HepG2 (cell line): Measurements from ENCODE around the gene HTRA1. TPM values are rescaled to one million over a fixed set of nuclear protein-coding genes. Genes with fewer than 3 reads are reported as not detected.

Experiments used
- DBP ChIP-seq: sonication (generic); formaldehyde crosslinking; IDR thresholded peaks from 2 replicates; pipeline ENCODE4 v1.4.0; 2020; ENCODE audit warnings: missing genetic modification reagents; ENCODE audit errors: not compliant biosample characterization
- GATAD1 ChIP-seq: IDR thresholded peaks from 2 replicates; pipeline ENCODE4 v1.6.1; 2016; ENCODE audit warnings: missing genetic modification reagents, missing compliant biosample characterization
- HDAC2 ChIP-seq: sonication (generic); formaldehyde crosslinking; IDR thresholded peaks from 2 replicates; pipeline ENCODE4 v1.4.0; 2020; ENCODE audit warnings: missing genetic modification reagents
- ISL2 ChIP-seq: sonication (generic); formaldehyde crosslinking; IDR thresholded peaks from 2 replicates; pipeline ENCODE4 v1.5.0; 2020; ENCODE audit warnings: missing genetic modification reagents
- KMT2A ChIP-seq: sonication (generic); formaldehyde crosslinking; IDR thresholded peaks from 2 replicates; pipeline ENCODE4 v1.4.0; 2020; ENCODE audit warnings: missing genetic modification reagents
- MAX ChIP-seq: IDR thresholded peaks from 2 replicates; pipeline ENCODE4 v1.6.1; 2012; ENCODE audit warnings: inconsistent platforms
- MTF2 ChIP-seq: sonication (generic); formaldehyde crosslinking; IDR thresholded peaks from 2 replicates; pipeline ENCODE4 v1.5.0; 2020; ENCODE audit warnings: missing genetic modification reagents, borderline replicate concordance
- SUZ12 ChIP-seq: fragments of 150-350 bp; IDR thresholded peaks from 2 replicates; pipeline ENCODE4 v1.6.1; 2014; ENCODE audit warnings: low read depth, low read length
- XRCC5 ChIP-seq: fragments of 200-400 bp; formaldehyde crosslinking; optimal IDR thresholded peaks from 2 replicates; pipeline ENCODE3; 2017; ENCODE audit warnings: mild to moderate bottlenecking, low read length
- ZBTB2 ChIP-seq: sonication (generic); formaldehyde crosslinking; IDR thresholded peaks from 2 replicates; pipeline ENCODE4 v1.8.0; 2022; ENCODE audit warnings: low read depth, missing genetic modification reagents
- ZBTB25 ChIP-seq: IDR thresholded peaks from 2 replicates; pipeline ENCODE4 v1.6.1; 2018; ENCODE audit warnings: missing genetic modification reagents
- ZFY ChIP-seq: sonication (generic); formaldehyde crosslinking; IDR thresholded peaks from 2 replicates; pipeline ENCODE4 v1.4.0; 2020; ENCODE audit warnings: missing genetic modification reagents
- ZNF230 ChIP-seq: sonication (generic); formaldehyde crosslinking; IDR thresholded peaks from 2 replicates; pipeline ENCODE4 v1.4.0; 2020; ENCODE audit warnings: mild to moderate bottlenecking, missing genetic modification reagents
- ZNF639 ChIP-seq: conservative IDR thresholded peaks from 2 replicates; pipeline ENCODE4 v1.6.1; 2018; ENCODE audit warnings: missing genetic modification reagents
- ZNF777 ChIP-seq: sonication (generic); formaldehyde crosslinking; IDR thresholded peaks from 2 replicates; pipeline ENCODE4 v1.4.0; 2020; ENCODE audit warnings: missing genetic modification reagents
- ZNF800 ChIP-seq: sonication (generic); formaldehyde crosslinking; IDR thresholded peaks from 2 replicates; pipeline ENCODE4 v1.4.0; 2020; ENCODE audit warnings: missing genetic modification reagents
- polyA plus RNA-seq, 8 experiments: library from polyadenylated mRNA; depleted of rRNA in 3 of 8; stranded (reverse) in 7 of 8; unstranded in 1 of 8; fragments of >200 nt; fragmentation: Illumina TruSeq in 4 of 8; extraction: Trizol in 4 of 8; gene quantifications; 2 replicates each; pipeline versions ENCODE4 v1.2.1 to v1.2.3, GENCODE V29; 2011 to 2016; ENCODE audit warnings: low read depth in 4 of 8, missing spikeins in 1 of 8, mixed read lengths in 1 of 8; ENCODE audit not compliant: insufficient read depth in 1 of 8
- total RNA-seq, 5 experiments: library from RNA; depleted of rRNA; stranded (reverse); fragments of >200 nt; fragmentation: Illumina TruSeq; extraction: Trizol; gene quantifications; 2 replicates each; pipeline ENCODE4 v1.2.3, GENCODE V29; 2016; ENCODE audit warnings: low read depth in 1 of 5

Gene HTRA1
- total and polyA plus RNA-seq, 2 of the 13 experiments (the other 11 are each of a cell fraction or from before 2014, with no cell fraction given) = 0.11 to 0.40 TPM

- TF ChIP-seq ZBTB2 (CRISPR knock-in tag) (no peak), MTF2 (CRISPR knock-in tag) (peak; percentile 74; the same call in 1 of the 2 replicates), HDAC2 (CRISPR knock-in tag) (no peak), ISL2 (no peak), SUZ12 (no peak), ZFY (CRISPR knock-in tag) (peak; percentile 30; the same call in 1 of the 2 replicates), ZNF777 (peak; percentile 22; the same call in 1 of the 2 replicates), ZNF230 (CRISPR knock-in tag) (no peak), ZNF800 (CRISPR knock-in tag) (peak; percentile 91), KMT2A (CRISPR knock-in tag) (no peak), XRCC5 (no peak), ZBTB25 (no peak), MAX (peak; percentile 35; the same call in 1 of the 2 replicates), DBP (CRISPR knock-in tag) (no peak), GATAD1 (CRISPR knock-in tag) (no peak), ZNF639 (CRISPR knock-in tag) (no peak)
Observed at GRCh38 chr10:122461729-122462532, 578 bp downstream of the HTRA1 start (continued).
